ENCODE data around the gene CARHSP1.
A peak's percentile ranks its signal among the peaks of the same experiment; 100 is the strongest.
"Not testable (repeated sequence)": the region's sequence is repeated elsewhere in the genome, so short reads cannot be mapped to it uniquely, and the experiment has no call there.

Gene CARHSP1

DNA sequence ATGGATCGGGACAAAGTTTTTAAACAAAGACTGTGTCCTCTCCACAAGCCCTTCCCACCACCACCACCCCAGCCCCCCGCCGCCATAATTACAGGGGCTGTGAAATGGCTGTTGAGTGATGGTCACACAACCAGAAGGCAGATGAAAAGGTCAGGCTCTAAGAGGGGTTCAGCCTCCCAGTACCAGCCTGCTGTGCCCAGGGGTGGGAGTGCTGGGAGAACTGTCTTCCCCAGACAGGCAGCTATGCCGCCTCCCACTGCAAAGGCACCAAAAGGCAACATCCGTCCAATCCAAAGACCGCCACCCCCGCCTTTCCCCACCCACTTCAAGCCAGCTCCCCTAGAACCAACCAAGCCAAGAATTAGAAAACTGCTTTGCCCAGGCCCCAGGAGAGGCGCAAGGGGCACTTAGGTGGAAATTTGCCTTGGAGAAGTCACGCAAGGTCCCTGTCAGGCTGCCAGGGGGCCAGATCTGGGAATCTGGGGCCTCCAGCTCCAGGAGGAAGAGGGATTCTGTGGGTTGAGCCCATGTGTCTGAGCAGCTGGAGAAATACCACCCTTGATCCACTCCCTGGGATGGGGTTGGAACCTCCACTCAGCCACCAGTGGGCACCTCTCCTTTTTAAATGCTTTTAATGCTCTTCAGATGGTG, 14.4 kb downstream of the CARHSP1 start:
- DNase-seq (ENCODE audit: low read depth, low spot score), result no peak

DNA sequence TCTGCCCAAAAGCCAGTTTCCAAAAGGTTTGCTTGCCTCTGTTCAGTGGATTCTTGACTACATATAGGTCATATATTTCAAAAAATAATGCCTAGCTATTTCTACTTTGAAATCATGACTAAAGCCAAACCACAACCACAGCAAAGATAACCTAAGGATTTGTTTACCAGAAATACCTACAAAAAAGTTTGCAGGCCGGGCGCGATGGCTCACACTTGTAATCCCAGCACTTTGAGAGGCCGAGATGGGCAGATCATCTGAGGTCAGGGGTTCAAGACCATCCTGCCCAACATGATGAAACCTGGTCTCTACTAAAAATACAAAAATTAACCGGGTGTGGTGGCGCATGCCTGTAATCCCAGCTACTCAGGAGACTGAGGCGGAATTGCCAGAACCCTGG, 15.2 kb downstream of the CARHSP1 start:
- DNase-seq (ENCODE audit: low read depth, low spot score), result no peak

DNA sequence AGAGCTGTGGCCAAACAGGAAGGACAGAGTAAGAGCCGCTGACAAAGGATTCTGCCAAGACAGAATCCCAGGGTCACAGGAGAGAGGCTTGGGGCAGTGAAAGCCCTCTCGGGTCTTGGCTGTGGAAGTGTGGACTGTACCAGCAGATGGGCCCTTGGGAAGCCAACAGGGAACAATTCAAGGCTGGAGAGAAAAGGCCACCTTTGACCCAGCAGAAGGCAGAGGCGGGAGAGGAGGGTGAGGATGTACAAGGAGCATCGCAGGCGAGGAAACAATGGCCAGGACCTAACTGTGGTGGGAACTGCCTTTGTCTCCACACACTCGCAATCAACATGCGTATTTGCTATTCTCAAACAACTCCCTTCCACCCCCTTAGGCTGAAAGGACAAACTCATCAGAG, 15.7 kb downstream of the CARHSP1 start:
- DNase-seq (ENCODE audit: low read depth, low spot score), result no peak

DNA sequence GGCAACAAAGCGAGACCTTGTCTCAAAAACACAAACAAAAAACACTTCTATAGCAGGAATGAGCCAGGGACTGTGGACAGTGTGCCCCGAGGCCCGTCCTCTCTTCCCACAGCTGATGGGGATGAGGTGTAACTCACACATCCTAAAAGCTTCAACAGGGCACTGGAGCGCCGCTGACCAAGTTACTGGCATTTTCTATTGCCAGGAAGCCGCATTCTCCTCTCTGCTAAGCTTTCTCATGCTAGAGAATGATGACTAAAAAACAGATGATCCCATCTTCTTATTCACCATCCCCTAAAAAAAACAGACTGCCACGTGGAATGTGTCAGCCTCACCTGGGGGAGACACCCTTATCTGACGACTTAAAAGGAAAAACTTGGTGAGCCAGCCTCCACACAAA, 16.3 kb downstream of the CARHSP1 start:
- no peak for DNase-seq (ENCODE audit: low read depth, low spot score)

GRCh38 chr16:8851761-8852403, 16.9 kb downstream of the CARHSP1 start:
- DNase-seq (ENCODE audit: low read depth, low spot score), result no peak

DNA sequence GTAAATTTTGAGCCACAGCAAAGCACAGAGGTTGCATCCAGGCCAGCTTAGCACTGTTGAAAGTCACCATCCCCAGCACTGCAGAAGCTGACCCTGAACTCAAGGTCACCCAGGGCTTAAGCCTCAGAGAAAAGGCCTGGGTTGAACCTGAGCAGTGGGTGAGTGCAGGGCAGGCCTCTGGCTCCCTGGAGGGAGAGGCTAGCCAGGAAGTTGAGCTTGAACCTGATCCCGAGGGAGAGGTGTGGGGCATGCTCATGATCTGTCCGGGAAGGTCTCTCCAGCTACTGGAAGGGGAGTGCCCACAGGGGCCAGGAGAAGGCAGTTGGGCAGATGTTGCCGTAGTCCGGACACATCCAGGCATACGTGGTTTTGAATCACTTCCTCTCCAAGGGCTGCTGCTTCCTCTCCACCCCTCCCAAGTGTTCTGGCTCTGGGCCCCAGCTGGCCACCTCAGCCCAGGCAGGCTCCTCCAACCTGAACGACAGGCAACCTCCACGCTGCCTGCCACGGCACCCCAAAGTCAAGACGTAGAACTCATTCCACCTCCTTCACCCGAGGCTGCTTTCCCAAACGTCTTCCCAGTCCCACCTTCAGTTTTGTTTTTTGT, 18.4 kb downstream of the CARHSP1 start:
- DNase-seq (ENCODE audit: low read depth, low spot score), result peak; percentile 10

DNA sequence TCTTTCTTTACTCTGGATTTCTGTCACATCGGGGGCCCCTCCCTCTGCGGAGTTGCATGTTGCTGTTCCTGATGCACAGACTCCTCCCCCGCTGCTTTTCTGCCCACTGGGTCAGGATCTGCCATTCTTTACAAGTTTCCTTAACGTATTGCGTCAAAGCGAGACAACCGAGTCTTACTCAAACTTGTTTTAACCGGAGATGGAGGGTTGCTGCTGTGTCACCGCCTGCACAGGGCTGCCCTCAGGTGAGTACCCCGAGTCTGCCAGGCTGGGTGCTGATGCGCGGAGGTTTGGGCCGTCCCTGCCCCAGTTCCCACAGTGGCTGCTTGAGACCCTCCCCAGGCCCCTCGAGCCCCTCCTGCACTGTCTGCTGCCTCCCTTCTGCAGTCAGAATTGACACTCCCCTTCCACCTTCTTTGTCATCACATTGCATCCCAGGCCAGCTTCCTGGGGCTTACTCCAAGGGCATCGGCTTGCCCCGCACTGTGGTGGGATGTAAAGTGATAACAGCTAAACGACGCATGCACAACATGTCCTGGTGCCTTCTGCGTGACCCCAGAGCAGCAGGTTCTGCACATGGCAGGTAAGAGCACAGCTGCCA, 19.3 kb downstream of the CARHSP1 start:
- DNase-seq (ENCODE audit: low read depth, low spot score), result no peak

DNA sequence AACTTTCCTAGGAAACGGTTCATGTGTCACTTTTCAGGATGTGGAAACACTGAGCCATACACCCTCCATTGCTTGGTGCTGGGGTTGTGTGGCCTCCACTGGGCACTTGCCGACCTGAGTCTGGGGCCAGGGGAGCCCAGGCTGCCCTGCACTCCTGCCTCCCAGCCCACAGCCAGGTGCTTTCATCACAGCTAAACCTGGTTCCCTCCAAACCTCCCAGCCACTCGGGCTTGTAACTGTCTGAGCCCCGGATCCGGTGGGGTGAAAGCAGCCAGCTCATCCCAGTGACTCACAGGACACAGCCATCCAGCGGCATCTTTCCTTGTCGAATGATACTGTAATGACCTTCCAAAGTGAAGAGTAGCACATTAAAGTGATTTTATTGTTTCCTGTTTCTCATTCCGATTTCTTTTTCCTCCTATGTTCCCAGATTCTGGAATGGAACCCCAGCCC, 19.8 kb downstream of the CARHSP1 start:
- peak; percentile 3 for DNase-seq (ENCODE audit: low read depth, low spot score)

DNA sequence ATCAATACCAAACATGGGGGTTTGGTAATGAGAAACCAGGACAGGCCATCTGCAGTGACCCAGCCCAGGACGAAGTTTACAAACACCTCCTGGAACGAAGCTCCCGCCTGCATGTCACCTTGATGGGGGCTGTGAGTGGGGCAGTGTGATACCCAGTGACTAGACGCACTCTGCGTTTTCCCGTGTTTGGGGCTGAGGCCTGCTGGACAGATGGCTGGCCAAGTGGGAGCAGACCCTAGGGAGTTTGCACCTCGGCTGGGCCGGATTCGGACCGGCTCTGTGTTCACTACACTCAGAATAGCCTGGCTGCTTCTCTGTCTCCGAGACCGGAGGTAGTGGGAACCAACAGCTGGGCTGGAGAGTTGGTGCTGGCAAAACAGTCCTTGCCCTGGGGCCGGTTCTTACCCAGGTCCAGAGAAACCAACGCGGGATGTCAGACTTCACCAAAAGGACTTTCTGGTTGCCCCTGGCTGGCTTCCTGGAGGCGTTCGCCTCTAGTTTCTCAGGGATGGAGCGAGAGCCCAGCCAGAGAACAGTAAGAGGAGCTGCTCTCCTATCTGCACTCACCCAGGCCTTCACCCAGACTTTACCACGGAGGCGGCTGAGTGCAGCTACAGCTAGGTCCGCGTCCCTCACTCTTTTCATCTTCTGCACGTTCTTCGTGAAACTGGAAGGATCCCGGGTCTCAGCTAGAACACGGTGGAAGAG, 20.4 kb downstream of the CARHSP1 start:
- peak; percentile 17 for DNase-seq (ENCODE audit: low read depth, low spot score)

DNA sequence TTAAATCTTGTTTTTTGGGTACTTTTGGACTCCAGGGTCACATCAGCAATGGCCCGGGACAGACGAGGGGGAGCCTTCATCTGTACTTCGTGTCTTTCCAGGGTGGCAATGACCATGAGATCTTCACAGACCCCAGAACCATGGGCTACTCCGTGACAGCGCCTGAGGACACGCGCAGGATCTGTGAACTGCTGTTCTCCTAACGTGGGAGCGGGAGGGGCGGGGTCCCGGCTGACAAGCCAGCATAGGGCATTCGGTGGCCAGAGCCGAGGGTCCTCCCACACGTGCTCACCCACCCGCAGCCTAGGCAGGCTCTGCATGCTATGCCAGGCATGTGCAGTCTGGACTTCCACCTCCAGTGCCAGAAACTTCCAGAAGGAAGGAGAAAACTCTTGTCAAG, 21.2 kb downstream of the CARHSP1 start:
- no peak for DNase-seq (ENCODE audit: low read depth, low spot score)

GRCh38 chr16:8847145-8847544, 21.7 kb downstream of the CARHSP1 start:
- DNase-seq (ENCODE audit: low read depth, low spot score), result no peak

DNA sequence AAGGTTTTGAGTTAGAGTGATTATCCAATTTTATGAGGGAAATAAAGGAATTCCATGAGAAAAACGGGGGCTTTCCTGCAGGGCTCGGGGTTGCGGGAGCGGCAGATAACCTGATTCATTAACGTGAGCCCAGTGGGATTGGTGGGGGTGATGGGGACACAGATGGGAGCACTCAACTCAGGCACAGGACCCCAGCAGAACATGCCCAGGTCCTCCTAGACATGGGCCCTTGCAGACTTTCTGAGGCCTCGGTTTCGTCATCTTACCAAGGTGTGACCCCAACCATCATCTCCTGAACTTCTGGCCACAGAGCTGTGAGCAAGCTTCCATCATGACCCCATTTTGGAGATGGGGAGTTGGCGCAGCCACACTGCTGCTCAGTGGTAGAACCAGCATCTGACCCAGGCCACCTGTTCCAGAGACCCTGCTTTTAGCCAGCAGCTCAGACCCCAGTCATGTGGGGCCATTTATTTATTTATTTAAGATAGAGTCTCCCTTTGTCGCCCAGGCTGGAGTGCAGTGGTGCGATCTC, 22.3 kb downstream of the CARHSP1 start:
- DNase-seq (ENCODE audit: low read depth, low spot score), result no peak

GRCh38 chr16:8845699-8846298, 23.0 kb downstream of the CARHSP1 start:
- DNase-seq (ENCODE audit: low read depth, low spot score), result no peak

- not testable (repeated sequence) for DNase-seq (ENCODE audit: low read depth, low spot score)
Observed at GRCh38 chr16:8843296-8843695, 25.5 kb downstream of the CARHSP1 start.

DNA sequence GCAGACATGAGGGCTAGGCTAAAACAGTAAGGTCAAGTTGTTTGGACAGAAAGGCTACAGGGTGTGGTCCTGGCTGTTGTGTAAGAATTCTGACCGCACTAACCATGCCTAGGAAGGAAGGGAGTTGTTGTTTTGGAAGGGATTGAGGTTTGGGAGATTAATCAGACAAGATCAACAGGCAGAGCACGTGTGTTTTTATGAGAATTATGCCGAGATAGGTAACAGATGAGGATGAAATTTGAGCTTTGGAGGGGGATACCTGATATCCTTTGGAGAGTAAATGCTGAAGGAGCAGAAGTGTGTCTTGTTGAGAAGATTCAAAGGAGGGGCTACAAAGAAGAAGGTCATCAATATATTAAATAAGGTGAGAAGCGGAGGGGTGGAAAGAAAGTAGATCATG, 26.8 kb downstream of the CARHSP1 start:
- DNase-seq (ENCODE audit: low read depth, low spot score), result not testable (repeated sequence)

GRCh38 chr16:8837594-8837993, 31.2 kb downstream of the CARHSP1 start:
- DNase-seq (ENCODE audit: low read depth, low spot score), result not testable (repeated sequence)

DNA sequence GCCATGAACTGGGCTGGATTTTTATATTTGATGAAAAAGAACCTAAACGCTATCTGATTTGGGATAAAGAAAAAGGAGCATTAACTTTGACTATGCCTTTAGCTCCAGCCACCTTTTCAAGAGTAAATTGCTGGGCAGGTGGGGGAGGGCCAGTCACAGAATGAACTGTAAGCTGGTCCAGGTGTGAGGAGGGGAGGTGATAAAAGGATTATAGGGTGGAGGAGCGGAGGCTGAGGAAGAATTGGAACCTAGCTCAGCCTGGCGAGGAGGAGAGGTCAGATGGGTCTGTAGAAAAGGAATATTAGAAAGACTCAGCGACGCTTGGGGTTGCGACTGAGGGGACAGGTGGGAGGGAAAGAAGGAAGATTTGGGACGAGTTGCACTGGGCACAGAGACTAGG, 32.0 kb downstream of the CARHSP1 start:
- DNase-seq (ENCODE audit: low read depth, low spot score), result not testable (repeated sequence)

- peak; percentile 41 for DNase-seq (ENCODE audit: low read depth, low spot score)
Observed at GRCh38 chr16:8832717-8833105, 36.1 kb downstream of the CARHSP1 start.

DNA sequence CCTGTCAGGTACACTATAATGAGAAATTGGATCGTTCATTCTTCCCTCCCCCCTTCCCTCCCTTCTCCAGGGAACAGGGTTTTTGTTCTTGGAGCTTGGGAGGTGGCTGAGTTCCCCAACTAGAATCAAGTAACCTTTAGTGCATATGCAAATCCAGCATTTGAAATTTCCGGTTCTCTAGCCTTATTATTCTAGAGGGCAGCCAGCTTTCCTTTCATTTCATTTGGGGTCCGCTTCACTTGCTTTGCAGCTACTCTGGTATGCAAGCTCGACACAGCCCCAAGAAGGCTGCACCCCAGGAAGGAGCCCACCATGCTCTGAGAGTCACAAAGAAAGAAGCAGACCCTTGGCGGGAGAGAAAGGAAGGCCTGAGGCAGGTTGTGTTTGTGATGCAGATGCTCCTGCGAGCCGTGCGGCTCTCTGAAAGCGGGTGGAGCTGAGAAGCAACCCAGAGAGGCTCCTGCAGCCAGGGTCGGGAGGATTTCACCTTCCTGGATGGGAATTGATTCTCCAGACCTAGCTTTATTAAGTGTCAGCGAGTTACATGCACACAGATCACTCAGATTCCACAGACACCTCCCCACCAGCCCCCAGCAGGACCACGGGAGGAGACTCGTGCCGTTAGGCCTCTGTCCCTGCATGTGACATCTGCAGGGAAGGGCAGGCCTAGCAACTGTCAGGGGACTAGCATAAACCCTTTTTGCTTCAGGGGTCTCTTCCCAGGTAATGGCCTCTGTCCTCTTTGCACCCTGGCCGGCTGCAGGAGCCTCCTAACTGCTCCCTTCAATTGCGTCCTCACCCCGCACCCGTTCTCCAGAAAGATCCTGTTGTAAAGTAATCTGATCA, 36.7 kb downstream of the CARHSP1 start:
- DNase-seq (ENCODE audit: low read depth, low spot score), result peak; percentile 93

GRCh38 chr16:8831450-8831849, 37.4 kb downstream of the CARHSP1 start:
- DNase-seq (ENCODE audit: low read depth, low spot score), result no peak
